Smooth muscle cell (in vitro differentiated cells): ENCODE data around the gene SLC30A1. TPM values are rescaled to one million over a fixed set of nuclear protein-coding genes. Genes with fewer than 3 reads are reported as not detected.

Experiments
- DNase-seq: peaks from one replicate; lab custom pipeline; 2025; ENCODE audit not compliant: unreplicated experiment; lab: John Stamatoyannopoulos, UW
- H2AFZ ChIP-seq: fragments of 200-600 bp; sonication (generic); 2 replicates; pipeline ENCODE4 v1.6.0; 2016; ENCODE audit warnings: antibody characterized with exemption, low read depth, mild to moderate bottlenecking
- H3F3A ChIP-seq: fragments of 200-600 bp; sonication (generic); 2 replicates; pipeline ENCODE4 v1.6.0; 2017; ENCODE audit warnings: antibody characterized with exemption, low read depth
- H3K27ac ChIP-seq: fragments of 200-600 bp; sonication (generic); 2 replicates; pipeline ENCODE4 v1.5.1; 2016; ENCODE audit warnings: low read depth, mild to moderate bottlenecking
- H3K27me3 ChIP-seq: fragments of 200-600 bp; sonication (generic); 2 replicates; pipeline ENCODE4 v1.6.1; 2016; ENCODE audit warnings: low read depth, mild to moderate bottlenecking
- H3K36me3 ChIP-seq: fragments of 200-600 bp; sonication (generic); 2 replicates; pipeline ENCODE4 v1.5.1; 2016; ENCODE audit warnings: low read depth
- H3K4me1 ChIP-seq: fragments of 200-600 bp; sonication (generic); 2 replicates; pipeline ENCODE4 v1.5.1; 2016; ENCODE audit warnings: low read depth
- H3K4me2 ChIP-seq: fragments of 200-600 bp; sonication (generic); 2 replicates; pipeline ENCODE4 v1.6.0; 2016; ENCODE audit warnings: mild to moderate bottlenecking
- H3K4me3 ChIP-seq: fragments of 200-600 bp; sonication (generic); 2 replicates; pipeline ENCODE4 v1.5.1; 2016; ENCODE audit warnings: mild to moderate bottlenecking
- H3K79me2 ChIP-seq: fragments of 200-600 bp; sonication (generic); 2 replicates; pipeline ENCODE4 v1.6.0; 2016; ENCODE audit warnings: low read depth, mild to moderate bottlenecking
- H3K9ac ChIP-seq: fragments of 200-600 bp; sonication (generic); 2 replicates; pipeline ENCODE4 v1.6.0; 2016; ENCODE audit warnings: low read depth
- H3K9me3 ChIP-seq: fragments of 200-600 bp; sonication (generic); replicated peaks from 2 replicates; pipeline ENCODE4 v1.5.1; 2016; ENCODE audit warnings: low read depth
- H4K20me1 ChIP-seq: fragments of 200-600 bp; sonication (generic); 2 replicates; pipeline ENCODE4 v1.6.0; 2016; ENCODE audit warnings: low read depth
- WGBS: methylation state at CpG from one replicate; pipeline ENCODE4 v1.1.7; 2016; ENCODE audit warnings: low lambda C conversion rate; 5-methylcytosine and 5-hydroxymethylcytosine counted together
- polyA plus RNA-seq: library from polyadenylated mRNA; unstranded; fragments of >200 nt; fragmentation: Nextera tagmentation; extraction: Ambion mirVana; gene quantifications from 2 replicates; pipeline ENCODE4 v1.2.1, GENCODE V29; 2016
- total RNA-seq: library from RNA; depleted of rRNA; stranded (reverse); fragments of >200 nt; gene quantifications from 2 replicates; pipeline ENCODE4 v1.2.3, GENCODE V29; 2014
- TF ChIP-seq, protein P1 (sequence below): fragments of 200-600 bp; sonication (generic); IDR thresholded peaks from 2 replicates; pipeline ENCODE4 v1.5.1; 2017; ENCODE audit warnings: borderline replicate concordance, mild to moderate bottlenecking, antibody characterized with exemption; ENCODE audit not compliant: insufficient read depth, poor library complexity, severe bottlenecking

SLC30A1 gene
- total and polyA plus RNA-seq, 2 experiments from 2014 or later, result 8.0 to 19.0 TPM

DNA sequence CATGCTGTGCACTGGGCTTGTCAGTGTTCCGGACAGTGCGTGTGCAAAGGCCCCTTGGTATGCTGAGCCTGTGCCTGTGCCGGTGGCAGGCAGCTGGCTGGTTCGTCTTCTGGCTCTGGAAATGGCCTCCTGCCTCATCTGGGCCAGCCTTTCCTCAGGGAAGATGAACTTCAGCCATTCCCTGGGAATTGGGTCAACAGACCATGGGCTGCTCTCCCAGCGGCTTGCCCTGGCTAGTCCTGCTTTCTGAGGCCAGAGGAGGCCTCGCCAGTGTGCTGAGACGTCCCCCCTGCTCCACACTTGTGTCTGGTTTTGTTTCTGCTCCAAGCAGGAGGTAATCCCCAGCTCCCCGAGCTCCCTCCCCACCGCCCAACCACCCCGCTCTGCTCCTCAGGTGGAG lies 54.4 kb downstream of the SLC30A1 start:
- Histone ChIP-seq H3F3A (no peaks in the 10 kb centered on the region), H2AFZ (no peak overlapping the region), H3K9me3 (no peaks in the 10 kb centered on the region), H3K4me3 (no peak overlapping the region), H3K36me3 (no peaks in the 10 kb centered on the region), H3K27me3 (no peaks in the 10 kb centered on the region), H3K27ac (no peak overlapping the region), H4K20me1 (no peaks in the 10 kb centered on the region), H3K79me2 (no peaks in the 10 kb centered on the region), H3K9ac (no peak overlapping the region), H3K4me2 (no peak overlapping the region), H3K4me1 (no peaks in the 10 kb centered on the region)
- 90% methylated on average over 9 of the region's 10 CpGs for WGBS
- DNase-seq, result no peak
- TF ChIP-seq, protein P1, sequence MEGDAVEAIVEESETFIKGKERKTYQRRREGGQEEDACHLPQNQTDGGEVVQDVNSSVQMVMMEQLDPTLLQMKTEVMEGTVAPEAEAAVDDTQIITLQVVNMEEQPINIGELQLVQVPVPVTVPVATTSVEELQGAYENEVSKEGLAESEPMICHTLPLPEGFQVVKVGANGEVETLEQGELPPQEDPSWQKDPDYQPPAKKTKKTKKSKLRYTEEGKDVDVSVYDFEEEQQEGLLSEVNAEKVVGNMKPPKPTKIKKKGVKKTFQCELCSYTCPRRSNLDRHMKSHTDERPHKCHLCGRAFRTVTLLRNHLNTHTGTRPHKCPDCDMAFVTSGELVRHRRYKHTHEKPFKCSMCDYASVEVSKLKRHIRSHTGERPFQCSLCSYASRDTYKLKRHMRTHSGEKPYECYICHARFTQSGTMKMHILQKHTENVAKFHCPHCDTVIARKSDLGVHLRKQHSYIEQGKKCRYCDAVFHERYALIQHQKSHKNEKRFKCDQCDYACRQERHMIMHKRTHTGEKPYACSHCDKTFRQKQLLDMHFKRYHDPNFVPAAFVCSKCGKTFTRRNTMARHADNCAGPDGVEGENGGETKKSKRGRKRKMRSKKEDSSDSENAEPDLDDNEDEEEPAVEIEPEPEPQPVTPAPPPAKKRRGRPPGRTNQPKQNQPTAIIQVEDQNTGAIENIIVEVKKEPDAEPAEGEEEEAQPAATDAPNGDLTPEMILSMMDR, result no peak

DNA sequence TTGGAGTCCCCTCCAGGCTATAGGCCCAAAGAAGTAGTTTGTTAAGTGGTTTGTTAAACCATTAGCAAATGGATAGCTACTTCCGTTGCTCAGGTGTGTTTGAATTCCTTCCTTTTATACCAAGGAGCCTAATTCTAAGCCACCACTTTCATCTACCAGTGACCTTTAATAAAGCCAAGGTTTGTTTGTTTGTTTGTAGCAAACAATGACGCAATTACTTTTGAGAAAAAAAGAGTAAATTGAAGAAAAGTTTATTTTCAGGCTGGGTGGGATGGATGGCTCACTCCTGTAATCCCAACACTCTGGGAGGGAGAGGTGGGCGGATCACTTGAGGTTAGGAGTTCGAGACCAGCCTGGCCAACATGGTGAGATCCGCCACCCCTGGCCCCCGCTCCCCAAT lies 56.2 kb downstream of the SLC30A1 start:
- no peaks in the 10 kb centered on the region for H4K20me1 ChIP-seq
- no peak overlapping the region for H2AFZ ChIP-seq
- no peaks in the 10 kb centered on the region for H3K36me3 ChIP-seq
- H3K27me3 ChIP-seq, result no peaks in the 10 kb centered on the region
- H3K4me2 ChIP-seq, result no peak overlapping the region
- no peak overlapping the region for H3K9ac ChIP-seq
- no peaks in the 10 kb centered on the region for H3F3A ChIP-seq
- no peaks in the 10 kb centered on the region for H3K79me2 ChIP-seq
- 83% methylated on average over 6 of the region's 6 CpGs for WGBS
- DNase-seq, result no peak
- no peaks in the 10 kb centered on the region for H3K4me1 ChIP-seq
- H3K27ac ChIP-seq, result no peak overlapping the region
- no peak overlapping the region for H3K4me3 ChIP-seq
- no peaks in the 10 kb centered on the region for H3K9me3 ChIP-seq
- TF ChIP-seq, protein P1, result no peak

Other genes with a start within 250 kb of the SLC30A1 start
- gene RD3, start 87.0 kb downstream of the SLC30A1 start, total RNA-seq, result not detected in 2 replicates
- gene RD3, start 87.0 kb downstream of the SLC30A1 start, polyA plus RNA-seq, result not detected in 2 replicates
- gene NEK2, start 96.5 kb upstream of the SLC30A1 start, total RNA-seq, result 6.8 and 12.6 TPM in 2 replicates
- gene NEK2, start 96.5 kb upstream of the SLC30A1 start, polyA plus RNA-seq, result 5.8 and 7.2 TPM in 2 replicates